CMK (cell line): ENCODE data around the gene TAF4.

Experiments used
- DNase-seq: peaks from one replicate; pipeline ENCODE4 v3.0.0-alpha.2; 2010; ENCODE audit warnings: low read depth

TAF4 gene

DNA sequence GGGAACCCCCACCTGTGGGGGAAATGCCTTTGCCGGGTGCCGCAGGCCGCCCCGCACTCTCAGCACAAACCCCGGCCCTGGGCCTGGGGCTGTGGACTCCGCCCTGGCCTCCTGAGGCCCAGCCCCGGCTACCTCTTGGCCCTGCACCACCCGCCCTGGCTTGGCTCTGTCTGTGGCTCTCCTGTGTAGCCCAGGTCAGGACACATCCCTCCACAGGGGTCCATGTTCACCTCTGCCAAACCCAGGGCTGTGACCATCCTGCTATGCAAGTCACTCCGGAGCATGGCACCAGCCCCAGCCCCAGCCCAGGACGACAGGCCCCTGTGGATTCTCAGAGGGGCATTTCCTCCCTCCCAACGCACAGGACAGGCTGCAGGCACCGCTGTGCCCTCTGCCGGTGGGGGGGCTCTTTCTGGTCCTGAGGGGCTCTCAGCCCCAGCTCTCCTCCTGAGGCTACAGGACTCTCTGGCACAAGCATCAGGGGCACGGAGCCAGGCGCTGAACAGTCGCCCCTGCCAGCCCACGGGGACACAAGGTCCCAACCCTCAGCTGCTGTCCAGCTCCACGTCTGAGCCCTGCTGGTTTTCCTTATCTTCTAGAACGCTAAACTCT lies 45.7 kb downstream of the TAF4 start:
- no peak for DNase-seq

GRCh38 chr20:62019144-62019805 lies 46.4 kb downstream of the TAF4 start:
- no peak for DNase-seq

GRCh38 chr20:62018437-62019143 lies 47.1 kb downstream of the TAF4 start:
- no peak for DNase-seq

DNA sequence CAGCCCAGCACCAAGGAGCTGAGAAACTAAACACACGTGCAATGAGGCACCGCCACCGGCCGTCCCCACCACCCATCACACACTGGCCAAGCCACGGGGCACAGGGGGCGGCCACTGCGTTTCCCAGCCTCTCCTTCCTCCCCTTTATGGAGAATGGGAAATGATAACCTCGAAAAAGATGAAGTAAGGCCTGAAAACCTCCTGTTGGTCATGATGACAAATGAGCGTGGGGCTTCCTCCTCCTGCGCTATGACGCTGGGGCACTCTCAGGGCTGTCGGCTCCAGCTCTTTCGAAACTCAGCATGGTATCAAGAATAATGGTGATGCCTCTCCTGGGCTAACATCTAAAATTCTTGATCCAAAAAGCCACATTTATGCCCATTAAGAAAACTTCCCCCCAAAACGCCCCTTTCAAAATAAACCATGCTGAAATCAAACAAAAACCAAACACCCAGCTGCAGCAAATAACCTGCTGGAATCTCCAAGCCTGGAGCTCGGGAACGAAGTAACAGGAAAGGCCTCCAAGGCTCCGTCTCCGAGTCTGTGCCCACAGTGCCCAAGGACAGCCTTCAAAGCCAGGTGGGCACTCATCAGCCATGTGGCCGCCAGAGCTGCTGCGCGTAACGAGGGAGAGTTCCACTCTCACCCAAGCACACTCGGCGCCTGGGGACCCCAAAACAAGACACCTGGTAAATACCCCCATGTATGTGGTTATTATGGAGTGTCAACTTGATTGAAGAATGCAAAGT lies 50.0 kb downstream of the TAF4 start:
- no peak for DNase-seq

GRCh38 chr20:62014889-62015537 lies 50.7 kb downstream of the TAF4 start:
- DNase-seq = no peak

- no peak for DNase-seq
These were observed 51.2 kb downstream of the TAF4 start for GRCh38 chr20:62014488-62014775.

- DNase-seq = no peak
These were observed 53.0 kb downstream of the TAF4 start for GRCh38 chr20:62012631-62013030.

- DNase-seq = no peak
These were observed 53.6 kb downstream of the TAF4 start for GRCh38 chr20:62011938-62012534.

DNA sequence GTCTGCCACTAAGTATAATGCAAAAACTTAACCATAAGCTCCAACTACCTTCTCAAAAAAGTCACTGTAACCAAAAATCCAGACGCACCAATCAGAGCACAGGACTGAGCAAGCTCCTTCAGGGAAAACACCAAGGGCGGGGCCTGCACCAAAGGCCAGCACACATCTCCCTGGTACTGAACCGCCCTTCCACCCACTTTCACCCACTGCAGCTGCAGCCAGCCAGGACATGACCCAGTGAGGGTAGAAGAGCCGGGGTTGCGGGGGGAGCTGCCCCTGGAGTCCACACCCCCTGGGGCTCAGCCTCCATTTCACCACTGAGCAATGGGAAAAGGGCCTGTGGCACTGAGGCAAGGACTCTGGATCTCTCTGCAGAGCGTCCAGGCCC lies 54.3 kb downstream of the TAF4 start:
- DNase-seq = no peak

DNA sequence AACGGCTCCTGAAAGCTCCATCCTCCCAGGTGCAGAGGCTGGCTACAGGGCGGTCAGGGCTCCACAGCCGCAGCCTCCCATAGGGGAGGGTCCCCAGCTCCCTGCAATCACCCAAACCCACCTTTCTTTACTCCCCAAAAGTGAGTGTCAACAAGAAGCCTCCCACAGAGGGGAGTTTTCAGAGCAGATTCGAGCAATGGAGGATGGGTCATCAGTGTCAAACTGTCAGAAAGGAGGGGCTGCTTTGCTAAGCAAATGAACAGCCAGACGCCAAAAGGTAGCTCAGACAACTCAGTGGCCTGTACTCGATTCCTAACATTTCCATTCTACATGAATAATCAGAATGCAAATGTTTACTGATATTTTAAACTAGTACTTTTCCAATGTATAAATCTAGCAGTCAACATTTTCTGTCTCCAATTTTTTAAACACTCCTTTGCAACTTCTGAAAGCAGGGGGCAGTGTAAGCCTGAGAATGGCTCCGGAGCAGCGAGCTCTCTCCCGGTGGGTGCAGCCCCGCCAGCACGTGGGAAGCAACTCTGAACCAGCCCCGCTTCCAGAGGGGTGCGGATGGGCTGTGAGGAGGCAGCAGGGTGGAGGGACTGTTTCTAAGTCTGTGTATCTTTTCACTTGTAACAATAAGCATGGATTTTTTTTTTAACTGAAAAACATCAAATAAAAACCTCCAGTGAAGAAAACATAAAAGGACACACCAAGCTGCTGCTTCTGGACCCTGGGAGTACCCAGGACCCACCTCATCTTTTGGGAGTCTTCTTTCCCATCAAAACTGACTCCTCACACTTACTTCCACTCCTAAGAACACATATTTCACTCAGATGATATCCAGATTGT lies 54.9 kb downstream of the TAF4 start:
- DNase-seq = peak; percentile 8

- DNase-seq = no peak
These were observed 55.7 kb downstream of the TAF4 start for GRCh38 chr20:62009869-62010445.

- DNase-seq = no peak
These were observed 56.4 kb downstream of the TAF4 start for GRCh38 chr20:62009322-62009721.

- DNase-seq = no peak
These were observed 57.0 kb downstream of the TAF4 start for GRCh38 chr20:62008643-62009183.

GRCh38 chr20:62007127-62007647 lies 58.5 kb downstream of the TAF4 start:
- no peak for DNase-seq

DNA sequence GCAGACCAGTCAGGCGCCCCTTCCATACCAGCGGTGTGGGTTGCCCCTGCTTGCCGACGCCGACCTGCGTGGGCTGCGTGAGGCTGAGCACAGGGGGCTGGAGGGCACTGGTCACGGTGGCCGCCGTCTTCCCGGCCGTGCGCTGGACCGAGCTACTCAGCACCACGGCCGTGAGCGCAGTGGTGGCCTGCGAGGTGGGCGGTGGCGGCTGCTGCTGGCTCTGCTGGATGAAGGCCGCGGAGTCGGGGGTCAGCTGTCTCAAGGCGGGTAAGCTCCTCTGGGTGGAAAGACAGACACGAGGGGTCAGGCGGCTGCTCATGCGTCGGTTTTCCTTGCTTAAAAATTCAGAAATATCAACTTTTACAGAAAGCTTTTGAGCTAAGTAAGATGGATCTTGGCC lies 59.2 kb downstream of the TAF4 start:
- no peak for DNase-seq

DNA sequence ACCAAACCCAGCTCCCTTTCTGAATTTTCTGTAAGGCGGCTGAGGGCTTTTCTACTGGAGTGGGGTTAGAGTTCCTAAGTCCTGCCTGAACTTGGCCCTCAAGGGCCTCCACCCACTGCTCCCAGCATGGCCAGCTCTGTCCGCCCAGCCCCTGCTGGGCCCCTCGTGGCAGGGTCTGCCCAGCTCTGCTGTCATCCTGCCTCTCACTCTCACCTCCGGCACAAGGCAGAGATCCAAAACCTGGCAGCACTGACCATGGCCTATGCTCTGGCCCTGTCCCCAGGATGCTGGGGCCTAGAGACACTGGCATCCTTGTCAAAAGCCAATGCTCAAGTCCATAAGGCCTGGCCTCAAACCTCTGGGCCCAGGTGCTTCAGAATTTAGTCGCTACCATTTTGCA lies 61.1 kb downstream of the TAF4 start:
- DNase-seq = no peak

DNA sequence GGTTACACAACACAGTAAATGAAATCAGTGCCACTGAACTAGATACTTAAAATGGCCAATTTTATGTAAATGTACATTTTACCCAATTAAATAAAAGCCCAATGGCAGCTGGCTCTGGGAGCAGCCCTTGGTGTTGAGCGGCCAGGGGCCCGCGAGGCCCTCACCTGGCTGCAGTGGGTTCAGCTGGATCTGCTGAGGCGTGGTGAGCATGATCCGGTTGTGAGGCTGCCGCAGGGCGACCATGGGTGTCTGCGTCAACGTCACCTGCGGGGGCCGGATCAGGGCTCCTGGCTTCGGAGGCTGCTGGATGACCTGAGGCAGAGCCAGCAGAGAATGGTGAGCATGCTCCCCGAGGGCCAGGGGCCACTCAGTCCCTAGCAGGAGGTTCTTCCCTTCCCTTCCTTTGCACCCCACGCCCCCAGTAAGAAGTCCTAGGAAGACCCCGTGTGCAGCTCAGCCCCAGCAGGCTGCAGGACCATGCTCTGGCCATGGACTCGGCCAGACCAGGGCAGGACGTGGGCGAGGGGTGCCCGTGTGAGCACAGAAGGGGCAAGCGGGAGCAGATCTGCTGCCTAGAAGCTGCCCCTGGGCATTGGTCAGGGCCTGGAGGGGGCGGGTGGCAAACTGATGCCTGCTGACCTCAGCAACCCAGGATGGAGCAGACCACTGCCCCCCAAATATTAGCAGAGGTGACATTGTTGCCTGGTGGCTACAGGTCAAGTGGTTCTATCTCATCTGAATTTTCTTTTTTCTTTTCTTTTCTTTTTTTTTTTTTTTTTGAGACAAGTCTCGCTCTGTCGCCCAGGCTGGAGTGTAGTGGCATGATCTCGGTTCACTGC lies 61.9 kb downstream of the TAF4 start:
- DNase-seq = no peak

DNA sequence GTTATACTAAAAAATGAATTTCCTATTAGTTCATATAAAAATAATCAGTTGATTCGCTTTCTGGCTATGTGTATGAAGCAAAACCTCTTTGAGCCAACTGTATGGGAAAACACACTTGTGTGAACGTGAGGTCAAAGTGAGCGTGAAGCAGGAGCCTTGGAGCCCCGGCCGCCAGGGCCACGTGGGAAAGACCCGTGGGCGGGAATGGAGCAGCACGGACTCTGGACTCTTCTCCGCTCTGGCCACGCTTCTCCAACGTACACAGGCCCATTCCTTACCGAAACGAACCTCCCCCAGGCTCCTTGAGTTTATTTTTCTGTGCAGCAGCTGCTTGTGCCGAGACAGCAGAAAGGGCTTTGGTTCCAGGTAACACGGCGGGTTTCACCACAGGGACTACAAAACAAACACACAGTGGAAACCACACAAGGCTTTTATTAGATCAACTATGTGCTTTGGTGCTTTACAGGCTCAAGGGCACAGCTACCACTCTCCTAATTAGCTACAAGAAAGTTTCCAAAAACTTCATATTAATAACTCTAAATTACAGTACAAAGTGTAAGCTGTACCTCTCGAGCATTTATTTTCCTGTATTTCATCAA lies 62.7 kb downstream of the TAF4 start:
- no peak for DNase-seq

GRCh38 chr20:62001178-62001715 lies 64.4 kb downstream of the TAF4 start:
- DNase-seq = no peak
